Stomach smooth muscle (tissue), 2 donors: Measurements from ENCODE around the gene APLN.

Experiments used
- H3K27ac ChIP-seq: one replicate; pipeline ENCODE4 v1.7.0; 2013; ENCODE audit warnings: mild to moderate bottlenecking, low read length, inconsistent platforms
- H3K27me3 ChIP-seq, 2 donors: one replicate each; pipeline ENCODE4 v1.7.0; 2013; ENCODE audit warnings: low read length in 2 of 2; ENCODE audit not compliant: insufficient read depth in 2 of 2, control insufficient read depth in 1 of 2
- H3K36me3 ChIP-seq, 2 donors: one replicate each; pipeline ENCODE4 v1.7.0; 2013; ENCODE audit warnings: low read length in 2 of 2; ENCODE audit not compliant: control insufficient read depth in 2 of 2, insufficient read depth in 2 of 2
- H3K4me1 ChIP-seq: one replicate; pipeline ENCODE4 v1.7.0; 2013; ENCODE audit warnings: low read length; ENCODE audit not compliant: control insufficient read depth, insufficient read depth
- H3K4me3 ChIP-seq, 2 donors: one replicate each; pipeline ENCODE4 v1.7.0; 2013; ENCODE audit warnings: low read length in 2 of 2
- H3K9ac ChIP-seq, 2 donors: one replicate each; pipeline ENCODE4 v1.7.0; 2013; ENCODE audit warnings: low read length in 2 of 2, mild to moderate bottlenecking in 1 of 2
- H3K9me3 ChIP-seq, 2 donors: one replicate each; pipeline ENCODE4 v1.7.0; 2013; ENCODE audit warnings: low read length in 2 of 2; ENCODE audit not compliant: control insufficient read depth in 2 of 2
- donor health status: healthy.
- donor health status: Pancreatic carcinoma.

Gene APLN, protein sequence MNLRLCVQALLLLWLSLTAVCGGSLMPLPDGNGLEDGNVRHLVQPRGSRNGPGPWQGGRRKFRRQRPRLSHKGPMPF

DNA sequence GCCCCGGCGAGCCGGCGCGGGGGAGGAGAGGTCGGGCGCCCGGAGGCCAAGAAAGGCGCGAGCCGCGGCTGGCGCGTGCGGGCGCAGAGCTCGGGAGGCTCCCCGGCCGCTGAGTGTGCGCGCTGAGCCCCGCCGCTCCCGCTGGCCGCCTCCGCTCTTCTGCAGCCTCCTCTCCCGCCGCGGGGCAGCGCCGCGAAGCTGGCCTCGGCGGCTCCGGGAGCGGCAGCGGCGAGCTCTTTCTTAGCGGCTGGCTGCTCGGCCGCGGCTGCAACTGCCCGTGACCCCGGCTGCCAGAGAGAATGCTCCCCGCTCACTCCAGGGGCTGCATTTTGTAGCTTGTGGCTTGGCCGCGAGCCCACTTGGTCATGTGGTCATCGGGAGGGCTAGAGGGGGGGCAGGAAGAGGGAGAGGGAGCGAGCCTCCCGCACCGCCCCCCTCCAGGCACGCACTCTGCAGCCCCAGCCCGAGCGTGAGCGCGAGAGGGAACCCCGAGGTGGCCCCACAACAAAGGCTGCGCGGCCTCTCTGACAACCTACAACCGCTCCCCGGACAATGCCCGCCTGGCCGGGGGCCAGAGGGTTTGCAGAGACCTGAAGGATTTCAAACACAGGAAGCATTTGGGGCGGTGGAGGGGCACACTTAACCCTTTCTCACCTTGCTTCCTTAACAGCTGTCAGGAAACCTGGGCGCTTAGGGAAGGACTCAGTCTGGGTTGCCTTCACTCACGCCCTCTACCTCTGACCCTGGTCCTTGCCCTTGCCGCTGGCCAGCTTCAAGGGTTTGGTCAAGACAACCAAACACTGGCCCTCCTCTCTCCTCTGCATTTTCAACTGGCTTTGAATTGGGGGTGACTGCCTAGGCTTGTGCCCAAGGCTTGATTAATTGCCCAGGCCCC lies at the start of gene APLN:
TSS of gene APLN (minus strand) at position 305 of the 895 bp plus-strand sequence. CDS start 326 bp downstream, outside the sequence.
- peaks cover 0 to 10% of the 10 kb centered on the region in 2 donors for H3K27me3 ChIP-seq
- no peaks in the 10 kb centered on the region for H3K9me3 ChIP-seq
- no peak within 1 kb of the TSS for H3K27ac ChIP-seq
- H3K4me1 ChIP-seq = peaks cover 9% of the 10 kb centered on the region
- no peak within 1 kb of the TSS for H3K9ac ChIP-seq
- peak within 1 kb of the TSS; percentile 46 to 69 for H3K4me3 ChIP-seq
- no peaks in the 10 kb centered on the region for H3K36me3 ChIP-seq

DNA sequence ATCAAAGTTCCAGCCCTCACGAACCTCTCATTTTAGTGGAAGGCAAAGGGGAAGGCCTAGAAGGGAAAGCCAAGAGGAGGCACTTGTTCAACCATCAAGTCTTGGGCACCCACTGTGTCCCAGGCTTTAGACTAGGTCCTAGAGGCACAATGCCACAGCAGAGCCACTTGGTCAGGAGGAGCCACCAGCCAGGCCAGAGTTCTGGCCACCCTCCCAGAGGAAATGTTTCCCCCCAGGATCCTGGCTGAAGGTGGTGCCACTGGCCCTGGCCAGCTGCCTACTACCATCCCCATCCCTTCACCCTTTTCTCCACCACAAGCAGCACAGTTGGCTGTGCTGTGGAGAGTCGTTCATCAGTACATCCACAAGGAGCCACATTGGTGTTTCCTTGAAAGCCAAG lies 49.7 kb upstream of the APLN start:
- peaks cover 0 to 4% of the 10 kb centered on the region in 2 donors for H3K27me3 ChIP-seq
- H3K4me3 ChIP-seq = no peak overlapping the region
- peaks cover 2% of the 10 kb centered on the region for H3K4me1 ChIP-seq
- no peaks in the 10 kb centered on the region for H3K36me3 ChIP-seq
- no peaks in the 10 kb centered on the region for H3K9me3 ChIP-seq
- H3K27ac ChIP-seq = no peak overlapping the region
- no peak overlapping the region for H3K9ac ChIP-seq

DNA sequence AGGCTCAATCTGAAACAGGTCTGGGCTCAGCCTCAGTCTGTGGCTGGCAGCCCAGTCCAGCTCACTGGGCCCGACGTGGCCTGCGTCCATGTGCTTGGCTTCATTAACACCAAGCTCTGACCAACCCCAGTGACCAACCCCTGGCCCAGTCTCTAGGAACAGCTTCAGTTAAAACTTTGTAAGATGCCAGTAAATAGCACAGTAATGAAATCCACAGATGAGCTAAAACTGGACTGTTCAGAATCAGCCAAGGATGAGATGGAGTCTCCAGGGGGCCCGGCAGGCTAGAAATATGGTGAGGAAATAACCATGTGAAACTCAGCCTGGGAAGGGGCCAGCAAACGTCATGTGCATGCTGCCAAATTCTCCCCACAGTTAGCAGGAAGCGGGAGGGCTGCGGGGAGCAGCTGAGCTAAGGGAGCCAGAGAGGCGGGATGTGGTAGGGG lies 46.9 kb upstream of the APLN start:
- H3K27me3 ChIP-seq = peaks cover 0 to 7% of the 10 kb centered on the region in 2 donors
- H3K9me3 ChIP-seq = no peaks in the 10 kb centered on the region
- no peak overlapping the region for H3K27ac ChIP-seq
- peaks cover 2% of the 10 kb centered on the region for H3K4me1 ChIP-seq
- H3K9ac ChIP-seq = no peak overlapping the region
- no peaks in the 10 kb centered on the region for H3K36me3 ChIP-seq
- no peak overlapping the region for H3K4me3 ChIP-seq

DNA sequence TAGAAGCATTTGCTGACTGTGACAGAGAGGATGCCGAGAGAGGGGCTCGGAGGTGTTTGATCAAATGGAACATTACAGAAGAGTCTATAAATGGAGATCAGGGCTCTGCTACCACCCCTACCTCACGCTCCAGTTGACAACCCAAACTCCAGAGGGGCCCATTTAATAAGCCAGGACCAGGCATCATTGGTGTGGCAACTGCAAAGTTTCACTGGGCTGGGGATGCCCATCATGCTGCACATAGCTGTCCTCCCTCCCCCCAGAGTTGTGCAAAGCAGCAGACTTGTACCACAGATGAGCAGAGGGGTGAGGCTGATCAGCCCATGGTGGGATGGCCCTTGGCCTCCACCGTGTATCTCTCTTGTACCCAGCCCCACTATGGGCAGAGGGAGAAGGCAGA lies 45.8 kb upstream of the APLN start:
- H3K9me3 ChIP-seq = no peaks in the 10 kb centered on the region
- peaks cover 2% of the 10 kb centered on the region for H3K4me1 ChIP-seq
- no peak overlapping the region for H3K9ac ChIP-seq
- H3K27me3 ChIP-seq = peaks cover 0 to 7% of the 10 kb centered on the region in 2 donors
- H3K4me3 ChIP-seq = no peak overlapping the region
- no peak overlapping the region for H3K27ac ChIP-seq
- H3K36me3 ChIP-seq = no peaks in the 10 kb centered on the region

DNA sequence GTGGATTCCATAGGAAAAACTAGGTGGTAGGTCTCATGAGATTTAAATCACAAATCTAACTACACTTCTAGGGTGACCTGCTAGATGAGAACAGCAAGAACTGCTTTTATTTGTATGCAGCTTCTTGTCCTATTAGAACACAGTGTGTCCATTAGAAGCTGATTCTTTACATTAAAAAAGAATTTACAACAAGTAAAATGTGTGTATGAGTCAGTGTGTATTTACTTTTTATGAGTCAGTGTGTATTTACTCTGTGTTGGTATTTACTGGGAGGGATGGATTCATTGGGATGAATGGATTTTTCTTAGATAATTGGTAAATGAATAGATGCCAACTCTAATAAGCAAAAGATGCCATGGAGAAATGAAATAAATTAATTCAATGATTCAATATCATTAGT lies 43.4 kb upstream of the APLN start:
- Histone ChIP-seq H3K4me1 (peaks cover 2% of the 10 kb centered on the region), H3K27me3 (peaks cover 0 to 10% of the 10 kb centered on the region in 2 donors), H3K4me3 (no peak overlapping the region), H3K27ac (no peak overlapping the region), H3K36me3 (no peaks in the 10 kb centered on the region), H3K9me3 (no peaks in the 10 kb centered on the region), H3K9ac (no peak overlapping the region)

DNA sequence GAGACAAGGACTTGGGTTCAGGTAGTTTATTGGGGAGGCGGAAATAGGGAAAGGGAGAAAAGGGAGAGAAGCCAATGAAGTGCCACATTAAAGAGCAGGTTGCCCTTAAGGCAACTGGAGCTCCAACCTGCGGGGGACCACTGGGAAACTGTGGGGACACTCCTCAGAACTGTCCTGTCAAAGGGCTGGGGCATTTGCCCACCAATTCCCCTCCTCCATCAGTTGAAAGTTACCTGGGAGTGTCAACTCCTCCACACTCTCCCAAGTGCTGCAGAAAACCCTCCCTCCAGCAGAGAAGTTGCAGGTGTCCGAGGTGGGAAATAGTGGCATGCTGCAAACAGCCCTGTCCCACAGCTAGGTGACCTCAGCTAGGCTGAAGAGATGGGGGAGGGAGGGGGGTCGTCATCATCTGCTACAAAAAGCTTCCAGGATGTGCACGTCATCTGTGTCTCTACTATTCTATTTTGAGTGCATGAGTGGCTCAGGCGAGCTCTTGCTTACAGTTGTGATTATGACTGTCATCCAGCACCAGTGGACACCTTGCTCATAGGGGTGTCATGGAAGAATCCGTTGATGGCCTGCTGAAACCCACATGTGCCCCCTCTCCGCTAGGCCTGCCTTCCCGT lies 42.6 kb upstream of the APLN start:
- Histone ChIP-seq H3K4me1 (peaks cover 2% of the 10 kb centered on the region), H3K9ac (no peak overlapping the region), H3K27me3 (peaks cover 0 to 10% of the 10 kb centered on the region in 2 donors), H3K4me3 (no peak overlapping the region), H3K36me3 (no peaks in the 10 kb centered on the region), H3K27ac (no peak overlapping the region), H3K9me3 (no peaks in the 10 kb centered on the region)

DNA sequence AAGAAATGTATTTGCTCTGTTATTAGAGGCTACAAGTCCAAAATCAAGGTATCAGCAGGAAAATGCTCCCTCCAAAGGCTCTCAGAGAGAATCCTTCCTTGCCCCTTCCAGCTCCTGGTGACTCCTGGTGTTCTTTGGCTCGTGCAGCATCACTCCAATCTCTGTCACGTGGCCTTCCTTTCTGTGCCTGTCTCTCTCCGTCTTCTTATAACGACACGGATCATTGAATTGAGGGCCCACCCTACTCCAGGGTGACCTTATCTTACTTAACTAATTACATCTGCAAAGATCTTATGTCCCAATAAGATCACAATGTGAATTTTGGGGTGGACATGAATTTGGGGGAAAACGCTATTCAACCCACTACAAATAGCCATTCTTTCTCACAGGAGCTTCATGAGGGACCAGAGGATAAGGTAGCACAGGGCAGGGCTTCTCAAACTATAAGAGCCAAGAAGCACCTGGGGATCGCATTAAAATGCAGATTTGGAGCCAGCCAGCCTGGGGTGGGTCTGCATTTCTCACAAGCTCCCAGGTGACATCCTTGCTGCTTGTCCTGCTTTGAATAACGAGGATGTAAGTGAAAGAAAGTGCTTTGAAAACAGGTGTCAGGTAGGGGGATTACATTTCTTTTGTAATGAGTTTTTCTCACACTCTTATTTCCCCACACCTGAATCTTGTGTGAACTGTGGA lies 41.9 kb upstream of the APLN start:
- no peak overlapping the region for H3K9ac ChIP-seq
- no peak overlapping the region for H3K27ac ChIP-seq
- peaks cover 2% of the 10 kb centered on the region for H3K4me1 ChIP-seq
- no peaks in the 10 kb centered on the region for H3K36me3 ChIP-seq
- H3K9me3 ChIP-seq = no peaks in the 10 kb centered on the region
- no peak overlapping the region for H3K4me3 ChIP-seq
- H3K27me3 ChIP-seq = peaks cover 0 to 10% of the 10 kb centered on the region in 2 donors

DNA sequence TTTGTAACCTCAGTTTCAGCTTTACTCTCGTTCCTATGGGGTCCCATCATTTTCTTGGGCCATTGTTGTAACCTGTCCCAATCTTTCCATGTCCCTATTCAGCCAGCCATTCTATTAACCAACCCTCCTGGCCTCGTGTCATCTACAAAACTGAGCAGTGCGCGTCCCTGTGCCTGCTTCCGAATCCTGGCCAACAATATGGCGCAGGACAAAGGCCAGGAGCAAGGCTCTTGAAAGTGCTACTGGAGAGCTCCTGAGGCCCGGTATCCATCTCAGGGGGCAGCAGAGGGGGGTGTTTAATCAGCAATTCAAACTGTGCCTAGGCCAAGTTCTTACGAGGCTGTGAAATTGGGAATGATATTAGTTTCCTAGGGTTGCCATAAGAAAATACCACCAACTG lies 41.2 kb upstream of the APLN start:
- Histone ChIP-seq H3K27me3 (peaks cover 0 to 10% of the 10 kb centered on the region in 2 donors), H3K4me1 (no peaks in the 10 kb centered on the region), H3K9ac (no peak overlapping the region), H3K4me3 (no peak overlapping the region), H3K9me3 (no peaks in the 10 kb centered on the region), H3K36me3 (no peaks in the 10 kb centered on the region), H3K27ac (no peak overlapping the region)

DNA sequence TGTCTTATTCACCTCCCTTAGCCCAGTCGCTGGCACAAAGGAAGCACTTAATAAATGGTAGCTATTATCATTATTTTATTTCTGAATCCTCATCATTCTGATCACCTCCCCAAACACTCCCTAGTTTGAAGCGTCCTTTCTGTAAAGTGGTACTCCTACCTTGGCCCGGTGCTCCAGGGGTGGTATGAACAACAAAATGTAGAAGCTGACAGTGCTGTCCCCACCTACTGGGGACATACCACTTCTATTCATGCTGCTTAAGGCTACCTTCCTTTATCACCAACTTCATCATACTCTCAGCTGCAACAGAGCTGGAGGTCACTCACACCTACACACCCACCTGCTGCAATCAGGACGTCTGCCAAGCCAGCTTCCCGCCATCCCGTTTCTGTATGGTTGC lies 40.8 kb upstream of the APLN start:
- no peak overlapping the region for H3K4me3 ChIP-seq
- no peaks in the 10 kb centered on the region for H3K9me3 ChIP-seq
- H3K27ac ChIP-seq = no peak overlapping the region
- no peaks in the 10 kb centered on the region for H3K36me3 ChIP-seq
- H3K27me3 ChIP-seq = peaks cover 0 to 10% of the 10 kb centered on the region in 2 donors
- H3K4me1 ChIP-seq = no peaks in the 10 kb centered on the region
- H3K9ac ChIP-seq = no peak overlapping the region

DNA sequence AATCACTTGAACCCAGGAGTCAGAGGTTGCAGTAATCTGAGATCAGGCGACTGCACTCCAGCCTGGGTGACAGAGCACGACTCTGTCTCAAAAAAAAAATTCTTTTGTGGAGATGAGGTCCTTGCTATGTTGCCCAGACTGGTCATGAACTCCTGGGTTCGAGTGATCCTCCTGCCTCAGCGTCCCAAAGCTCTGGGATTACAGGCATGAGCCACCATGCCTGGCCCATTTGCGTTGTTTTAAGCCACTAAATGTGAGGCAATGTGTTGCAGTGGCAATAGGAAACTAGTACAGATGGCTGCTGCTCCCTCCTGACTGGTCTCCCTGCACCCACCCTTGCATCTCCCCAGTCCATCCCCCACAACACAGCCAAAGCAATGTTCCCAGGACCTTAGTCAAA lies 40.0 kb upstream of the APLN start:
- no peak overlapping the region for H3K27ac ChIP-seq

More for the DNA sequence above, 40.0 kb upstream of the APLN start:
- peaks cover 0 to 10% of the 10 kb centered on the region in 2 donors for H3K27me3 ChIP-seq
- no peaks in the 10 kb centered on the region for H3K4me1 ChIP-seq
- no peak overlapping the region for H3K4me3 ChIP-seq
- H3K9me3 ChIP-seq = no peaks in the 10 kb centered on the region
- no peak overlapping the region for H3K9ac ChIP-seq
- H3K36me3 ChIP-seq = no peaks in the 10 kb centered on the region
